Central memory CD8-positive, alpha-beta T cell (primary cell): ENCODE results near the gene OVCA2.

Experiments
- ATAC-seq: fragments of 150-1000 bp; cut with Tn5 transposase; replicated peaks from 2 replicates; pipeline ENCODE4 v1.10.0; 2022; ENCODE audit warnings: mild to moderate bottlenecking, moderate FRiP score, moderate number of reproducible peaks; ENCODE audit not compliant: poor library complexity, severe bottlenecking; ENCODE audit errors: extremely low read depth
- DNase-seq, 2 donors: peaks; one replicate each; pipeline ENCODE4 v3.0.0; 2021; ENCODE audit warnings: low spot score in 2 of 2
- H3K27ac Mint-ChIP-seq: one replicate; pipeline ENCODE4 v1.8.0; 2022; ENCODE audit warnings: low read depth, mild to moderate bottlenecking, moderate library complexity, mixed read lengths
- H3K27me3 Mint-ChIP-seq: one replicate; pipeline ENCODE4 v1.8.0; 2022; ENCODE audit warnings: mixed read lengths
- H3K36me3 Mint-ChIP-seq: one replicate; pipeline ENCODE4 v1.8.0; 2022; ENCODE audit warnings: mild to moderate bottlenecking, moderate library complexity, mixed read lengths; ENCODE audit not compliant: insufficient read depth
- H3K4me1 Mint-ChIP-seq: one replicate; pipeline ENCODE4 v1.8.0; 2022; ENCODE audit warnings: mixed read lengths
- H3K4me3 Mint-ChIP-seq: one replicate; pipeline ENCODE4 v1.8.0; 2022; ENCODE audit warnings: mild to moderate bottlenecking, moderate library complexity, mixed read lengths
- H3K9me3 Mint-ChIP-seq: one replicate; pipeline ENCODE4 v1.8.0; 2022; ENCODE audit warnings: mixed read lengths

OVCA2 gene

GRCh38 chr17:2070241-2071023 is 28.6 kb downstream of the OVCA2 start:
- Mint-ChIP-seq H3K4me1 (peaks cover 48% of the 10 kb centered on the region), H3K4me3 (peak overlapping the region; percentile 58), H3K36me3 (peaks cover 12% of the 10 kb centered on the region), H3K27ac (peak overlapping the region; percentile 92), H3K9me3 (no peaks in the 10 kb centered on the region), H3K27me3 (no peaks in the 10 kb centered on the region)
- peak in 1 of 2 donors; percentile 56 for DNase-seq
- ATAC-seq = peak; percentile 89

- H3K4me3 Mint-ChIP-seq = no peak overlapping the region
- peak overlapping the region; percentile 92 for H3K27ac Mint-ChIP-seq
- peaks cover 48% of the 10 kb centered on the region for H3K4me1 Mint-ChIP-seq
- no peak for DNase-seq
- no peaks in the 10 kb centered on the region for H3K9me3 Mint-ChIP-seq
- no peak for ATAC-seq
- H3K27me3 Mint-ChIP-seq = no peaks in the 10 kb centered on the region
- H3K36me3 Mint-ChIP-seq = peaks cover 12% of the 10 kb centered on the region
Observed at GRCh38 chr17:2071024-2071385, 29.2 kb downstream of the OVCA2 start.

GRCh38 chr17:2071455-2072281 is 29.8 kb downstream of the OVCA2 start:
- Mint-ChIP-seq H3K27me3 (no peaks in the 10 kb centered on the region), H3K36me3 (peaks cover 12% of the 10 kb centered on the region), H3K9me3 (no peaks in the 10 kb centered on the region), H3K4me3 (no peak overlapping the region), H3K27ac (peak overlapping the region; percentile 92), H3K4me1 (peaks cover 48% of the 10 kb centered on the region)
- ATAC-seq (no peak), DNase-seq (no peak)

- Mint-ChIP-seq H3K36me3 (peaks cover 29% of the 10 kb centered on the region), H3K27me3 (no peaks in the 10 kb centered on the region), H3K4me1 (peaks cover 20% of the 10 kb centered on the region), H3K4me3 (no peak overlapping the region), H3K9me3 (no peaks in the 10 kb centered on the region), H3K27ac (no peak overlapping the region)
- no peak for ATAC-seq
- no peak for DNase-seq
Observed at GRCh38 chr17:2074919-2075318, 33.1 kb downstream of the OVCA2 start.

GRCh38 chr17:2075336-2076086 is 33.7 kb downstream of the OVCA2 start:
- Mint-ChIP-seq H3K36me3 (peaks cover 30% of the 10 kb centered on the region), H3K4me1 (peaks cover 14% of the 10 kb centered on the region), H3K27ac (no peak overlapping the region)

GRCh38 chr17:2076087-2076984 is 34.5 kb downstream of the OVCA2 start:
- Mint-ChIP-seq H3K27ac (no peak overlapping the region), H3K4me1 (peaks cover 5% of the 10 kb centered on the region), H3K27me3 (no peaks in the 10 kb centered on the region), H3K36me3 (peaks cover 36% of the 10 kb centered on the region), H3K9me3 (no peaks in the 10 kb centered on the region), H3K4me3 (no peak overlapping the region)
- ATAC-seq = no peak
- DNase-seq = no peak

More at GRCh38 chr17:2075336-2076086, 33.7 kb downstream of the OVCA2 start:
- Mint-ChIP-seq H3K27me3 (no peaks in the 10 kb centered on the region), H3K4me3 (no peak overlapping the region), H3K9me3 (no peaks in the 10 kb centered on the region)
- DNase-seq (no peak), ATAC-seq (no peak)

- Mint-ChIP-seq H3K36me3 (peaks cover 39% of the 10 kb centered on the region), H3K4me3 (no peak overlapping the region), H3K27me3 (no peaks in the 10 kb centered on the region), H3K4me1 (peaks cover 9% of the 10 kb centered on the region), H3K9me3 (no peaks in the 10 kb centered on the region), H3K27ac (no peak overlapping the region)
- no peak for ATAC-seq
- no peak for DNase-seq
Observed at GRCh38 chr17:2077040-2077439, 35.2 kb downstream of the OVCA2 start.

- peaks cover 33% of the 10 kb centered on the region for H3K4me1 Mint-ChIP-seq
- ATAC-seq = no peak
- H3K27ac Mint-ChIP-seq = peak overlapping the region; percentile 62
- no peak overlapping the region for H3K4me3 Mint-ChIP-seq
- no peak for DNase-seq
- no peaks in the 10 kb centered on the region for H3K27me3 Mint-ChIP-seq
- no peaks in the 10 kb centered on the region for H3K9me3 Mint-ChIP-seq
- peaks cover 33% of the 10 kb centered on the region for H3K36me3 Mint-ChIP-seq
Observed at GRCh38 chr17:2081564-2081963, 39.7 kb downstream of the OVCA2 start.

GRCh38 chr17:2082003-2082781 is 40.4 kb downstream of the OVCA2 start:
- no peak for DNase-seq
- H3K4me3 Mint-ChIP-seq = no peak overlapping the region
- ATAC-seq = no peak
- H3K27ac Mint-ChIP-seq = peak overlapping the region; percentile 62
- peaks cover 29% of the 10 kb centered on the region for H3K36me3 Mint-ChIP-seq
- H3K4me1 Mint-ChIP-seq = peaks cover 37% of the 10 kb centered on the region
- no peaks in the 10 kb centered on the region for H3K27me3 Mint-ChIP-seq
- H3K9me3 Mint-ChIP-seq = no peaks in the 10 kb centered on the region

GRCh38 chr17:2083613-2084035 is 41.8 kb downstream of the OVCA2 start:
- Mint-ChIP-seq H3K9me3 (no peaks in the 10 kb centered on the region), H3K4me1 (peaks cover 50% of the 10 kb centered on the region), H3K27me3 (no peaks in the 10 kb centered on the region), H3K36me3 (peaks cover 21% of the 10 kb centered on the region), H3K4me3 (no peak overlapping the region), H3K27ac (no peak overlapping the region)
- DNase-seq (no peak), ATAC-seq (peak; percentile 51)

- Mint-ChIP-seq H3K36me3 (peaks cover 18% of the 10 kb centered on the region), H3K27ac (no peak overlapping the region), H3K9me3 (no peaks in the 10 kb centered on the region), H3K27me3 (no peaks in the 10 kb centered on the region), H3K4me3 (no peak overlapping the region), H3K4me1 (peaks cover 56% of the 10 kb centered on the region)
- no peak for ATAC-seq
- no peak for DNase-seq
Observed at GRCh38 chr17:2084036-2084765, 42.4 kb downstream of the OVCA2 start.
